Tibial artery (tissue), 4 donors: Measurements from ENCODE around the gene TMEM174.

Source experiments
- DNase-seq, 2 donors: peaks; one replicate each; pipeline ENCODE4 v3.0.0-alpha.2; 2019
- H3K27ac ChIP-seq, 2 donors: fragments of 200-600 bp; sonication (generic) in 1 of 2; 1 replicate in 1 of 2; 2 replicates in 1 of 2; pipeline ENCODE4 v1.5.1; 2018 to 2019; ENCODE audit warnings: mild to moderate bottlenecking in 1 of 2
- H3K27me3 ChIP-seq, 2 donors: fragments of 200-600 bp; sonication (generic) in 1 of 2; one replicate each; pipeline versions ENCODE4 v1.5.1 to v1.6.0; 2016 to 2019
- H3K36me3 ChIP-seq, 3 donors: fragments of 200-600 bp; sonication (generic) in 2 of 3; one replicate each; pipeline ENCODE4 v1.5.1; 2016 to 2019; ENCODE audit warnings: mild to moderate bottlenecking in 2 of 3
- H3K4me1 ChIP-seq, 4 donors: fragments of 200-600 bp; sonication (generic) in 2 of 4; 1 replicate in 3 of 4; 2 replicates in 1 of 4; pipeline ENCODE4 v1.5.1; 2016 to 2019
- H3K4me3 ChIP-seq, 2 donors: fragments of 200-600 bp; sonication (generic) in 1 of 2; 1 replicate in 1 of 2; 2 replicates in 1 of 2; pipeline ENCODE4 v1.5.1; 2018 to 2019; ENCODE audit warnings: mild to moderate bottlenecking in 2 of 2
- H3K9me3 ChIP-seq, 3 donors: fragments of 200-600 bp; sonication (generic) in 1 of 3; one replicate each; pipeline ENCODE4 v1.5.1; 2016 to 2019
- CTCF ChIP-seq, 2 experiments: fragments of 200-600 bp in 1 of 2; fragments of 450-650 bp in 1 of 2; IDR thresholded peaks; one replicate each; pipeline ENCODE4 v1.5.1; 2017 to 2019; ENCODE audit warnings: antibody characterized with exemption in 2 of 2, mild to moderate bottlenecking in 1 of 2, moderate library complexity in 1 of 2
- intact Hi-C: fragments of 100-400 bp; cut with DNase I; formaldehyde crosslinking; loops from one replicate; pipeline ENCODE4 v1.15.0; 2023; ENCODE audit warnings: low total_unique reads

TMEM174 gene

GRCh38 chr5:73221161-73221560 is 48.2 kb downstream of the TMEM174 start:
- H3K4me3 ChIP-seq: no peak overlapping the region
- peaks cover 0 to 8% (median 4%) of the 10 kb centered on the region in 4 donors for H3K4me1 ChIP-seq
- peaks cover 0 to 47% of the 10 kb centered on the region in 2 donors for H3K27me3 ChIP-seq
- no peak for DNase-seq
- H3K36me3 ChIP-seq: no peaks in the 10 kb centered on the region
- intact Hi-C loops: no loop called here
- no peak overlapping the region for H3K27ac ChIP-seq
- TF ChIP-seq CTCF (IDR thresholded peaks at IDR 0.05): no peak
- H3K9me3 ChIP-seq: no peaks in the 10 kb centered on the region

- Histone ChIP-seq H3K27me3 (peaks cover 0 to 51% of the 10 kb centered on the region in 2 donors), H3K4me1 (peaks cover 0 to 2% (median 0%) of the 10 kb centered on the region in 4 donors), H3K36me3 (no peaks in the 10 kb centered on the region), H3K9me3 (no peaks in the 10 kb centered on the region), H3K27ac (no peak overlapping the region), H3K4me3 (no peak overlapping the region)
- TF ChIP-seq CTCF (IDR thresholded peaks at IDR 0.05): no peak
- no peak for DNase-seq
- intact Hi-C loops: no loop called here
Measured at GRCh38 chr5:73221726-73222125, 48.7 kb downstream of the TMEM174 start.

GRCh38 chr5:73222173-73222572 is 49.2 kb downstream of the TMEM174 start:
- Histone ChIP-seq H3K27me3 (peaks cover 0 to 51% of the 10 kb centered on the region in 2 donors), H3K4me3 (no peak overlapping the region), H3K4me1 (no peaks in the 10 kb centered on the region), H3K27ac (no peak overlapping the region), H3K9me3 (no peaks in the 10 kb centered on the region), H3K36me3 (no peaks in the 10 kb centered on the region)
- no peak for TF ChIP-seq CTCF (IDR thresholded peaks at IDR 0.05)
- intact Hi-C loops: no loop called here
- DNase-seq: no peak
